DMS114 treated with DMSO at 0.1 percent for 48 hours (cell line): ENCODE measurements around the gene KRTAP4-16.
"Not testable (repeated sequence)": the region's sequence is repeated elsewhere in the genome, so short reads cannot be mapped to it uniquely, and the experiment has no call there.

ENCODE experiments used
- DNase-seq: peaks from one replicate; lab custom pipeline; 2025; ENCODE audit not compliant: unreplicated experiment; lab: John Stamatoyannopoulos, UW

KRTAP4-16 gene

DNA sequence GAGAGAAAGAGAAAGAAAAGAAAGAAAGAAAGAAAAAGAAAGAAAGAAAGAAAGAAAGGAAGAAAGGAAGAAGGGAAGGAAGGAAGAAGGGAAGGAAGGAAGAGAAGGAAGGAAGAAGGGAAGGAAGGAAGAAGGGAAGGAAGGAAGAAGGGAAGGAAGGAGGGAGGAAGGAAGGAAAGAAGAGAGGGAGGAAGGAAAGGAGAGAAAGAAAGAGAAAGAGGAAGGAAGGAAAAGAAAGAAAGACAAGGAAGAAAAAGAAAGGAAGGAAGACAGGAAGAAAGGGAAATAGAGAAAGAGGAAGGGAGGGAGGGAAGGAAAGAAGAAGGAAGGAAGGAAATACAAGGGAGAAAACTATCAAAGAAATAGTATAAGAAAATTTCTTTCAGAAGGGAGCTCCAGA is 25.2 kb downstream of the KRTAP4-16 start:
- DNase-seq = no peak

DNA sequence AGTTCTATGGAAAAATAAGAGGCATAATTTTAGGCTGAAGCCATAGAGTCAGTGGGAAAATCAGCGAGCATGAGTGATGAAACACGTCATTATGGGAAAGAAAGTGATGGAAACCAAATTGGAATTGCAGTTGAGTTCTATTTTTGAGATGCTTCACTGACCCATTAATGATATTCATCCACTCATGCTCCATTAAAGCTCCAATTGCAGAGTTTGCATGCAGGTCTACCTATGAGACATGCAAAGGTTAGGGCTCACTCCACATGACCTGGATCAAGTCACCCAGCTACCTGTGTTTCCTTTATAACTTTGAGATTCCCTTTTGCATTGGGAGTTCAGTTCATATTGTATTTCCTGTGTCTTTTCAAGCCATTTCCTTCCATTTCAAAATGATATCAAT is 28.3 kb downstream of the KRTAP4-16 start:
- no peak for DNase-seq

DNA sequence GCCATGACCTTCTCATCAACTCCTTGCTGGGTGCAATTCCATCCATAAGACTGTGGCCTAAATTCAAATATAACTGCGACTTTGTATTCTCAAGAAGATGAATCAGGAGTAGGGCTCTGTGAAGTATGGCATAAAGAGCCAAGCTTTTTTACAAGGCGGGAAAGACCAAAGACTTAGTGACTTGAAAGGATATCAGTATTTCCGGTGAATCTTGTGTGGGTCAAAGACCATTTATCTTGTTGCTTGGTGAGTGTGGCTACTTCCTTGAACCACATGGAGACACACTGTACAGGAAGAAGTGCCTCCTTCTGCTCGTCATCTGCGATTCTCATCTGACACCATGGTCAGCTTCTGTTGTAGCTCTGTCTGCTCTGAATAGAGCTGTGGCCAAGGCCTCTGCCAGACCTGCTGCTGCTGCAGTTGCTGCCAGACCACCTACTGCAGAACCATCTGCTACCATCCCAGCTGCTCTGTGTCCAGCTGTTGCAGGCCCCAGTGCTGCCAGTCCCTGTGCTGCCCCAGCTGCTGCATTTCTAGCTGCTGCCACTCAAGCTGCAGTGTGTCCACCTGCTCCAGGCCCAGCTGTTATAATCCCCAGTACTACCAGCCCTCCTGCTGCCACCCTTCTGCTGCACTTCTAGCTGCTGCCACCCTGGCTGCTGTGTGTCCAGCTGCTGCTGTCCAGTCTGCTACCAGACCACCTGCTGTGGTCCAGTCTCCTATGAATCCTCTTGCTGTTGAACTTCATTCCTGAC is 30.2 kb downstream of the KRTAP4-16 start:
- no peak for DNase-seq

DNA sequence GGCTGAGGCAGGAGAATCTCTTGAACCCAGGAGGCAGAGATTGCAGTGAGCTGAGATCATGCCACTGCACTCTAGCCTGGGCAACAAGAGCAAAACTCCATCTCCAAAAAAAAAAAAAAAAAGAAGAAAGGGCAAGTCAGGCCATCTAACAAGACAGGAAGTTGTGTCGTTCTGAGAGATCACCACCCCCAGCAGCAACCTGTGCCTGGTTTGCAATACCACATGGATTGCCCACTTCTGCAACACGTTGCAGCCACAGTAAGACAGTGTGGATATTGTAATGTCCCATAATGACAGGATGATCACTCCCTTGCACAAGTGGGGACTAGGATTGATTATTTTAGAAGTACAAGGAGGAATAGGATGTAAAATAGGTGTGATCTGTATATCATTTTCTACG is 33.0 kb downstream of the KRTAP4-16 start:
- DNase-seq = no peak

DNA sequence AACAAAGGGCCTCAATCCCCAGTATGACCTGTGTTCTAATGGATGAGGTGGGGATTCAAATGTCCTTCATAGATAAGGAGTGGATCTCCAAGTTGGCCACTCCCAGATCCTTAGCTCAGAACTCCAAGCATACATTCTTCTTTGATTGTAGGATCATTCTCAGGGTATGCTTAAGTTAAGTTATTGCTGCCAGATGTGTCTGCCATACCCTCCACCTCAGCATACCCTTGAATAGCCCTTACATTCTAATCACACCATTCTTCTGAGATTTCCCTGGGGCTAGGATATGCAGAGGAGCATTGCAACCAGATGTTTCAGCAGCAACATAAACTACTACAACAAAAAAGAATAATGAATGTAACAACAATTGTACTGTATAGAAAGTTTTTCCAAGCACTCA is 34.7 kb downstream of the KRTAP4-16 start:
- no peak for DNase-seq

DNA sequence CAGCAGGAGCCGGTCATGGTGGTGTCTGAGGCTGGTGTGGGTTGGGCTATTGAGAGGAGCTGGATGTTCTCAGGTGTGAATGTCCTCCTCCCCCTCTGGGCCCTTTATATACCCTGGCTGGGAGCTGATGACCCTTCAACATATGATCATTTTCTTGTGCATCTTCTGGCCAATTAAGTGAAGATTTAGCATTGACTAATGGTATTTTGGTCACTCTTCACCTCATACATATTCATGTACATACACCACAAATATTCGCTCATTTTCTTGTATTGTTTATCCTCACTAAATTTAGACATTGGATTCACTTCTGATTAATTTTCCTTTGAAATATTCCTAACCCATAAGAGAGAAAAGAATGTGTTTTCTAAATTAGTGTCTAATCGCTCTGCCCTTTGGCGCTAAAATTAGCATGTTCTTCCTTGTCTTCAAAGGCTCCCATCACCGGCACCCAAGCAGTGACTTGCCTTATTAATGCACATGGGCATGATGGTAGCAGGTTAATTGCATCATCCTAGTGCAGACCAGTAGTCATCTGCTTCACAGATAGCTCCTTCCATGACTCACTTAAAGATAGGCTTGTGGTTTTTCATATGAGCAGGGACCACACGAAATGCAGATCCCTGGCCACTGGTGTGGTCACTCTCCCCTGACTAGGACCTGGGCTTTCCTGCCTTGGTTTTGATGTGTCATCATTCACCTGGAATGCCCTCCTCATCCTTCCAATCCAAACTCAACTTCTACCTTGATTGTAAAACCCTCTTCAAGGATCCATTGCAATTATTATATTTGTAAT is 36.0 kb downstream of the KRTAP4-16 start, which contains the start of gene KRTAP2-4:
Gene KRTAP2-4, minus strand, starts transcription at position 51 of the 796 bp plus-strand sequence. Its CDS starts 34 bp downstream, at position 17.
- DNase-seq = no peak

DNA sequence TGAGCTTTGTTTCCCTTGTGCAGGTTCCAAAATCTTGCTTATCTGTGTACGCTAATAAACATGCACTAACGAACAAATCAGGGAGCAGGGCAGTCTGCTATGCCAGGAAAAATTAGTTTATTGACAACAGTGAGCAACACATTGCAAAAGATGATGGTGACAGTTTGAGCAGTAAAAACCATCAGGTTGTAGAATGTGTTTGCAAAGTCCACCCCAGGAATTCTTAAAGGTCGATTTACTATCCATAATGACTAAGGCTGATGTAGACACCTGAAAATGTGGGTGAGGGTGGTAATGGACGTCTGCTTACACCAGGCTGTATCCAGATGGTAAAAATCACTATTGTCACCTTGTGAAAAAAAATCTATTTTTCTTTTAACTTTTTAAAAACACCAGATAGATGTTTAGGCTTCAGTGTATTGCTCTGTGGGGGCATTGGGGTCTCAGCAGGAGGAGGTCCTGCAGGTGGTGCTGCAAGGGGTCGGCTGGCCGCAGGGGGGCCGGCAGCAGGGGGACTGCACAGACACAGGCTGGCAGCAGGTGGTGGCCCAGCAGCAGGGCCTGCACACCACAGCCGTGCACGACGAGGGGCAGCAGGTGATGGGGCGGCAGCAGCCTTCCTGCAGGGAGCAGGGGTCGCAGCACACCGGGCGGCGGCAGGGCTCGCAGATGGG is 36.9 kb downstream of the KRTAP4-16 start:
- not testable (repeated sequence) for DNase-seq

DNA sequence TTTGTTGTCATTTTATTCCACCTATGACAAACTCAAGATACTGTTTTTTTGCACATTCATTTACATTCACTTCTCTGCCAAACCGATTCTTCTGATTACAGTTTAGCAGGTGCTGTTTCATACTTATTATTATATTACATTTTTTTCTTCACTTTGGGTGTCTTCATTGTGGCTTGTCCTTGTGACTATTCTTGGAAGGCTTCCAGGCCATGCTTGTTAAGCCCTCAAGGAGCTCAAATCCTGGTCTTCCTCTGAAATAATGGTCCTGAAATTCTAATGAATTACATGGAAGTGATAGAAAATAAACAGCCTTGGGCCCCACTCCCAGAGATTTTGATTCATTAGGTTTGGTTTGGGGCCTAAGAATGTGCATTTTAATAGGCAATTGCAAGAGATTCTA is 37.7 kb downstream of the KRTAP4-16 start:
- DNase-seq = no peak

DNA sequence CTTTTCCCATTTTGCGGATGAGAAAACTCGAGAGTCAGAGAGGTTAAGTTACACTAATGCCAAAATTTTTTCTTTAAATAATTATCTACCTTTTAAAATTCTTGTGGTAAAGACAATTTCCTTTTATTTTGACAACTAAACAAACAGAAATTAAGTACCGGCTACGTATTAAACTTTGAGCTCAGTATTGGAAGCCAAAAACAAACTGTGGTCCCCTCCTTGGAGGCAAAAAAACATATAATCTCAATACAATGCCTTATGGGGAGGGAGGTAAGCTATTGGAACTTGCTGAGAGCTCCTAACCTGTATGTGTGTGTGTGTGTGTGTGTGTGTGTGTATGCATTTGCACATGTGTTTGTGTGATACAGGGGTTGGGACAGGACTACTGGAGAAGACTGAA is 38.6 kb downstream of the KRTAP4-16 start:
- no peak for DNase-seq

DNA sequence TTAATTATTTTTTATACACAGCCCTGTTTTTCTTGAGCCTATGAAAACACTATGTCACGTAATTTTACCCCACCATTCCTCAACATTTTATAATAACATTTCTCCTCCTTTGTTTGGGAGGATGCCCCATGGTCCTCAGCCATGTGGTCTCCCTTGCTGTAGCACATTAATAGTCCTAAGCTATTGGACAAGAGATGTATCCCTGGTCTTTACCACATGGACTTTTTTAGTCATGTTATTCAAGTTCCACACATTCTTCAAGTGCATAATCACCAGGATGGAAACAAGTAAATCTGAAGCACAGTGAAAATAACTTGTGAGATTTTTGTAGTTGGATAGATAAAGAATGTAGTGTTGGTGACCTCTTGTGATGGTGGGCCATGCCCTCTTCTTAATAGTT is 40.0 kb downstream of the KRTAP4-16 start:
- DNase-seq = no peak

DNA sequence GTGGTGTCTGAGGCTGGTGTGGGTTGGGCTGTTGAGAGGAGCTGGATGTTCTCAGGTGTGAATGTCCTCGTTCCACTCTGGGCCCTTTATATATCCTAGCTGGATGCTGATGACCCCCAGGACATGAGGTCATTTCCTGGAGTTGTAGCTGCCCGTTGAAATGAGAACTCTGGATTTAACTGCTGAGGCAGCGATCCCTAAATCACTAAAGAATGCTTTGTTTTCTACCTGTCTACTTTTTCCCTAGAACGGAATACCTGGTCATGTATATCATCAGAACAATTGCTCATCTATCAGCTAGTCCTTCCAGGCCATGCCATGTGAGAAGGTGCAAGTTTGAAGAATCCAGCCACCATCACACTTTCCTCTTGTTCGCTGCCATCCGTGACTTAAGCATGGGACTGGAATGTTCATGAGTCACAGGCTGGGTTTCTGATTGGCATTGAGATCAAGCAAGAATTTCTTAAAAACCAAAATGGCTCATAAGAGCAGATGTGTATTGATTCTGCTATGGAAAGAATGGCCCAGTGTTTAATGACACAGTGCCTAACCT is 41.9 kb downstream of the KRTAP4-16 start, which contains the start of gene KRTAP2-3:
Gene KRTAP2-3, minus strand, starts transcription at position 63 of the 553 bp plus-strand sequence. CDS start 64 bp downstream, outside the sequence.
- no peak for DNase-seq

DNA sequence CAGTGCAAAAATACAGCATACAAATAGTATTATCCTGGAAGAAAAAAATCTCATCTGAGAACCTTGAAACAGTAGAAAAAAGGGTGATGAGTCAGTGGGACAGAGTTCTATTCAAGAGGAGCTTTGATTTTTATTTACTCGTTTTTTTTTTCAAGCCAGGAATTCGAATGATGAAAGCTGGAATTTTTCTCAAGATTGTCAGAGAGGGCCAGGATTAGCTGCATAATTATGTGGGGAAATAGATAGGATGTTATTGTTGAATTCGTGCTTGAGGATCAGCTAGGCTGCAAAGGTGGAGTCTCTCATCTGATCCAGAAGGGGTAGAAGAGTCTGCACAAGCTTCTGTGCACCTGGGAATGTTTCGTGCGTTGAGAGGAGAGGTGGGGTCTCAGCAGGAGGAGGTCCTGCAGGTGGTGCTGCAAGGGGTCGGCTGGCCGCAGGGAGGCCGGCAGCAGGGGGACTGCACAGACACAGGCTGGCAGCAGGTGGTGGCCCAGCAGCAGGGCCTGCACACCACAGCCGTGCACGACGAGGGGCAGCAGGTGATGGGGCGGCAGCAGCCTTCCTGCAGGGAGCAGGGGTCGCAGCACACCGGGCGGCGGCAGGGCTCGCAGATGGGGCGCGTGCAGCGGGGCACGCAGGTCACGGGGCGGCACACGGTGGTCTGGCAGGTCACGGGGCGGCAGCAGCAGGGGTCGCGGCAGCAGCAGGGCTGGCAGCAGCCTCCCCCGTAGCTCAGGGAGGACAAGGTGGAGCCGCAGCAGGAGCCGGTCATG is 42.5 kb downstream of the KRTAP4-16 start:
- DNase-seq = not testable (repeated sequence)

DNA sequence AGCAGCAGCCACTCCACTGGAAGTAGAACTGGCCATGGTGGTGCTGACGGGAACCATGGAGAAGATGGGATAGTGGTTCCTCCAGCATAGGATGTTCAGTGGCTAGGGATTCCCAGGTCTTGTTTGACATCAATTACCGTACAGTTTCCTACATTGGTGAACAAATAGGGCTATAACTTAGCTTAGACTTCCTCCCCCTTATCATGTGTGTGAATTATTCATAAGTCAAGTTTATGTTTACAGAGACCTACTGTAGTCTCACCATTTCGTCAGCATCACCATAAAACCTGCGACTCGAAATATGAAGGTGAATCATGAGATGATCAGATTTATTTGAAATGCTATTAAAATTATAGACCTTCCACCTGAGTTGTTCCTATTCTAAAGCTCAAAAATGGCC is 43.3 kb downstream of the KRTAP4-16 start:
- DNase-seq = no peak

DNA sequence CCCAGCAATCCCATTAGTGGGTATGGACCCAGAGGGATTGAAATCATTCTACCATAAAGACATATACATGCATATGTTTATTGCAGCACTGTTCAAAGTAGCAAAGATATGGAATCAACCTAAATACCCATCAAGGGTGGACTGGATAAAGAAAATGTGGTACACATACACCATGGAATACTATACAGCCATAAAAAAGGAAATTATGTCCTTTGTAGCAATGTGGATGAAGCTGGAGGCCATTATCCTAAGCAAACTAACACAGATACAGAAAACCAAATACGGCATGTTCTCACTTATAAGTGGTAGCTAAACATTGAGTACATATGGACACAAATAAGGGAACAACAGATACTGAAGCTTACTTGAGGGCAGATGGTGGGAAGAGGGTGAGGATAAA is 44.5 kb downstream of the KRTAP4-16 start:
- DNase-seq = no peak

DNA sequence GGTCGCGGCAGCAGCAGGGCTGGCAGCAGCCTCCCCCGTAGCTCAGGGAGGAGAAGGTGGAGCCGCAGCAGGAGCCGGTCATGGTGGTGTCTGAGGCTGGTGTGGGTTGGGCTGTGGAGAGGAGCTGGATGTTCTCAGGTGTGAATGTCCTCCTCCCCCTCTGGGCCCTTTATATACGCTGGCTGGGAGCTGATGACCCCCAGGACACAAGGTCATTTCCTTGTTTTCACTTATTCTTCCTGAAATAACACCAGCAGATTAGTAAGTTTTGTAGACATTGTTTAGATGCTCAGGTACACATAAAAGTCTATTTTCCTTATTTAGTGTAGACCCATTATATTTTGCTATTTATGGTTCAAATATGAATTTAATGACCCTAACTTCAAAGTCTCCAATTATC is 46.9 kb downstream of the KRTAP4-16 start, which contains the start of gene KRTAP2-2:
Gene KRTAP2-2, minus strand, starts transcription at position 101 of the 400 bp plus-strand sequence. Its CDS starts 19 bp downstream, at position 82.
- DNase-seq = not testable (repeated sequence)

DNA sequence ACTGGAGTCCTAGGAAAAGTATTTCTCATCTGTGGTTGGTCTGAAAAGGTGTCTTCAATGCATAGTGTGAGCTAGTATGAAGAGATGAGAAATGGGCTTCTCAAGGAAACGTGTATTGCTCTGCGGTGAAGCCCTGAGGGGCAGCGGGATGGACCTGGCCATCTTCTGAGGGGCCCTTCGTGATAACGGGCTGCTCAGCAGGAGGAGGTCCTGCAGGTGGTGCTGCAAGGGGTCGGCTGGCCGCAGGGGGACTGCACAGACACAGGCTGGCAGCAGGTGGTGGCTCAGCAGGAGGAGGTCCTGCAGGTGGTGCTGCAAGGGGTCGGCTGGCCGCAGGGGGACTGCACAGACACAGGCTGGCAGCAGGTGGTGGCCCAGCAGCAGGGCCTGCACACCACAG is 47.5 kb downstream of the KRTAP4-16 start:
- DNase-seq = not testable (repeated sequence)

DNA sequence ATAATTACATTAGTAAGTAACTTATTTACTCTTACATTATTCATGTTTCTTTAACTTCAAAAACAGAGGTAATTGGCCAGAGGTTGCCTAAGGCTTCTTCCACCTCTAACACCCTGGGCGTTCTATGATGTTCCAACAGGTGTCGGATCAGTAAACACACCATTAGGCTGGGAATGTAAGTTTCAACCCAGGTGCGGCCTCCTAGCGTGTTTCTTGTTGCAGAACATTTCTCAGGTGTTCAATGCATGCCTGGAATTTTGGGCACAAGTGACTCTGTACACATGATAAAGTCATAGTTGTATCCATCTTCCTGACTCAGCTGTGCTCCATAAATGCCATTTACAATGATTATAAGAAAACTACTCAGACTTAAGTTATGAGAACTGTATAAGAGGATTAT is 48.0 kb downstream of the KRTAP4-16 start:
- no peak for DNase-seq

DNA sequence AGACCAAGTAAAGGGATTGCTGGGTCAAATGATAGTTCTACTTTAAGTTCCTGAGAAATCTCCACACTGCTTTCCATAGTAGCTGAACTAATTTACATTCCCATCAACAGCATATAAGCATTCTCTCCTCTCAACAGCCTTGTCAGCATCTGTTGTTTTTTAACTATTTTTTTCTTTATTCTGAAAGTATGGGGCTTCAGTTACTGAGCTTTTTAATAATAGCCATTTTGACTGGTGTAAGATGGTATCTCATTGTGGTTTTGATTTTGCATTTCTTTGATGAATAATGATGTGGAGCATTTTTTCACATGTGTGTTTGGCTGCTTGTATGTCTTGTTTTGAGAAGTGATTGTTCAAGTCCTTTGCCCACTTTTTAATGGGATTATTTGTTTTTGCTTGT is 49.4 kb downstream of the KRTAP4-16 start:
- no peak for DNase-seq
